NT2/D1 (cell line): ENCODE results near the gene OSBPL9.

ENCODE experiments used
- SUZ12 ChIP-seq: IDR thresholded peaks from 2 replicates; pipeline ENCODE4 v1.6.1; 2011; ENCODE audit not compliant: insufficient read length, insufficient read depth; ENCODE audit errors: extremely low read depth
- YY1 ChIP-seq: IDR thresholded peaks from 2 replicates; pipeline ENCODE4 v1.6.1; 2011; ENCODE audit not compliant: insufficient read length, insufficient read depth
- ZNF274 ChIP-seq: IDR thresholded peaks from 2 replicates; pipeline ENCODE4 v1.6.1; 2011; ENCODE audit warnings: mild to moderate bottlenecking, low read depth, low read length

DNA sequence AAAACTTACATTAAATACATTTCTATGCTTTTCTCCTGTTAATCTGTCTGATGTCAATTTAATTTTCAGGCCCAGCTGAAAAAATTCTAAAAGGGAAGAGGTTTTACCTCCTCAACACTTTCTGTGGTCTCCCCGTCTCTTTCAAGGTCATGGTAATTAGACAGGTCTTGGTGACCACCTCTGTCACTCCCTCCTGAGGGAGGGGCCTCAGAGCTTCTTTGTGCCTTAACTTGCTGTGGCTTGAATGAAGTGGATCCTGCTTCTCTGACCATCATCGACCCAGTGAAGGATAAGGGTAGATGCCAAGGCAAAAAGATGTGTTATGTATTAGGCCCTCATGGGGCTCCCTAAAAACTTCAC, 40.8 kb upstream of the OSBPL9 start:
- no peak for TF ChIP-seq ZNF274
- no peak for TF ChIP-seq SUZ12
- TF ChIP-seq YY1: no peak
